ENCODE results near the gene GALNTL6. TPM values are rescaled to one million over a fixed set of nuclear protein-coding genes. Genes with fewer than 3 reads are reported as not detected.

GALNTL6 gene
- total RNA-seq, 1 donor from 2014 or later = 0.10 TPM

- no peak for TF ChIP-seq CTCF (IDR thresholded peaks at IDR 0.05; ENCODE audit: unreplicated experiment)
- H3K4me3 Mint-ChIP-seq (ENCODE audit: unreplicated experiment) = no peak overlapping the region
- H3K9me3 Mint-ChIP-seq (ENCODE audit: unreplicated experiment) = no peaks in the 10 kb centered on the region
- DNase-seq (ENCODE audit: low spot score) = no peak
- no peaks in the 10 kb centered on the region for H3K36me3 Mint-ChIP-seq (ENCODE audit: low read depth, unreplicated experiment)
- H3K27ac Mint-ChIP-seq (ENCODE audit: unreplicated experiment) = no peak overlapping the region
- H3K4me1 Mint-ChIP-seq (ENCODE audit: unreplicated experiment) = no peaks in the 10 kb centered on the region
- peaks cover 2% of the 10 kb centered on the region for H3K27me3 Mint-ChIP-seq (ENCODE audit: unreplicated experiment)
These were observed 260.4 kb downstream of the GALNTL6 start for GRCh38 chr4:172073590-172073989.

- no peak for DNase-seq (ENCODE audit: low spot score)
- H3K27me3 Mint-ChIP-seq (ENCODE audit: unreplicated experiment) = no peaks in the 10 kb centered on the region
- TF ChIP-seq CTCF (IDR thresholded peaks at IDR 0.05; ENCODE audit: unreplicated experiment) = no peak
- no peaks in the 10 kb centered on the region for H3K4me1 Mint-ChIP-seq (ENCODE audit: unreplicated experiment)
- no peaks in the 10 kb centered on the region for H3K36me3 Mint-ChIP-seq (ENCODE audit: low read depth, unreplicated experiment)
- no peaks in the 10 kb centered on the region for H3K9me3 Mint-ChIP-seq (ENCODE audit: unreplicated experiment)
- no peak overlapping the region for H3K4me3 Mint-ChIP-seq (ENCODE audit: unreplicated experiment)
- no peak overlapping the region for H3K27ac Mint-ChIP-seq (ENCODE audit: unreplicated experiment)
These were observed 270.1 kb downstream of the GALNTL6 start for GRCh38 chr4:172083272-172083671.

GRCh38 chr4:172088556-172088955, 275.4 kb downstream of the GALNTL6 start:
- Mint-ChIP-seq H3K27me3 (ENCODE audit: unreplicated experiment) (no peaks in the 10 kb centered on the region), H3K4me1 (ENCODE audit: unreplicated experiment) (no peaks in the 10 kb centered on the region), H3K4me3 (ENCODE audit: unreplicated experiment) (no peak overlapping the region)

GRCh38 chr4:172095161-172095560, 282.0 kb downstream of the GALNTL6 start:
- no peak for DNase-seq (ENCODE audit: low spot score)
- no peaks in the 10 kb centered on the region for H3K36me3 Mint-ChIP-seq (ENCODE audit: low read depth, unreplicated experiment)
- no peak overlapping the region for H3K4me3 Mint-ChIP-seq (ENCODE audit: unreplicated experiment)
- no peak overlapping the region for H3K27ac Mint-ChIP-seq (ENCODE audit: unreplicated experiment)
- H3K4me1 Mint-ChIP-seq (ENCODE audit: unreplicated experiment) = no peaks in the 10 kb centered on the region
- H3K9me3 Mint-ChIP-seq (ENCODE audit: unreplicated experiment) = no peaks in the 10 kb centered on the region
- H3K27me3 Mint-ChIP-seq (ENCODE audit: unreplicated experiment) = peaks cover 1% of the 10 kb centered on the region
- TF ChIP-seq CTCF (IDR thresholded peaks at IDR 0.05; ENCODE audit: unreplicated experiment) = no peak

More at GRCh38 chr4:172088556-172088955, 275.4 kb downstream of the GALNTL6 start:
- Mint-ChIP-seq H3K9me3 (ENCODE audit: unreplicated experiment) (no peaks in the 10 kb centered on the region), H3K36me3 (ENCODE audit: low read depth, unreplicated experiment) (no peaks in the 10 kb centered on the region), H3K27ac (ENCODE audit: unreplicated experiment) (no peak overlapping the region)
- TF ChIP-seq CTCF (IDR thresholded peaks at IDR 0.05; ENCODE audit: unreplicated experiment) = no peak
- no peak for DNase-seq (ENCODE audit: low spot score)

- no peaks in the 10 kb centered on the region for H3K4me1 Mint-ChIP-seq (ENCODE audit: unreplicated experiment)
- DNase-seq (ENCODE audit: low spot score) = no peak
- H3K36me3 Mint-ChIP-seq (ENCODE audit: low read depth, unreplicated experiment) = no peaks in the 10 kb centered on the region
- H3K27me3 Mint-ChIP-seq (ENCODE audit: unreplicated experiment) = peaks cover 1% of the 10 kb centered on the region
- H3K9me3 Mint-ChIP-seq (ENCODE audit: unreplicated experiment) = no peaks in the 10 kb centered on the region
- no peak overlapping the region for H3K4me3 Mint-ChIP-seq (ENCODE audit: unreplicated experiment)
- no peak overlapping the region for H3K27ac Mint-ChIP-seq (ENCODE audit: unreplicated experiment)
- no peak for TF ChIP-seq CTCF (IDR thresholded peaks at IDR 0.05; ENCODE audit: unreplicated experiment)
These were observed 283.6 kb downstream of the GALNTL6 start for GRCh38 chr4:172096786-172097185.
